Caco-2 (cell line): ENCODE measurements around the gene ACTR6. TPM values are rescaled to one million over a fixed set of nuclear protein-coding genes. Genes with fewer than 3 reads are reported as not detected.

Experiments
- BruUV-seq: library from RNA; stranded (reverse); fragments of 400-500 nt; replicated peaks from 2 replicates; lab custom pipeline; 2021; lab: Mats Ljungman, UMichigan
- CTCF ChIA-PET: fragments of 300-600 bp; sonication (Branson Sonifier 250); formaldehyde crosslinking; loops from one replicate; lab custom pipeline; 2022; ENCODE audit warnings: antibody characterized with exemption; lab: Charles Lee
- POLR2A ChIA-PET: fragments of 300-600 bp; sonication (Branson Sonifier 250); formaldehyde crosslinking; loops from one replicate; lab custom pipeline; 2022; ENCODE audit warnings: antibody characterized with exemption; lab: Charles Lee
- DNase-seq, 2 experiments: peaks; one replicate each; pipeline versions ENCODE4 v3.0.0 to v3.0.0-alpha.2; 2020 to 2022
- H3K27me3 ChIP-seq: replicated peaks from 2 replicates; pipeline ENCODE4 v1.6.0; 2011; ENCODE audit warnings: low read length; ENCODE audit not compliant: control insufficient read depth, insufficient read depth
- H3K36me3 ChIP-seq: 2 replicates; pipeline ENCODE4 v1.5.1; 2011; ENCODE audit warnings: low read length; ENCODE audit not compliant: control insufficient read depth, insufficient read depth
- H3K4me1 ChIP-seq: fragments of 250-450 bp; sonication (Bioruptor Pico); 2 replicates; pipeline ENCODE4 v1.5.1; 2020; ENCODE audit warnings: mild to moderate bottlenecking
- H3K4me3 ChIP-seq: 2 replicates; pipeline ENCODE4 v1.5.1; 2011; ENCODE audit warnings: low read depth, mild to moderate bottlenecking, control low read depth, low read length
- H3K9me3 ChIP-seq: fragments of 250-450 bp; sonication (Bioruptor Pico); 2 replicates; pipeline ENCODE4 v1.5.1; 2020; ENCODE audit warnings: mild to moderate bottlenecking, moderate library complexity
- H3K27ac Mint-ChIP-seq: one replicate; pipeline ENCODE4 v1.8.0; 2022; ENCODE audit warnings: mixed read lengths; ENCODE audit not compliant: unreplicated experiment
- H3K27me3 Mint-ChIP-seq: one replicate; pipeline ENCODE4 v1.8.0; 2022; ENCODE audit warnings: mixed read lengths; ENCODE audit not compliant: insufficient read depth, unreplicated experiment
- H3K36me3 Mint-ChIP-seq: one replicate; pipeline ENCODE4 v1.8.0; 2022; ENCODE audit warnings: mild to moderate bottlenecking, mixed read lengths; ENCODE audit not compliant: insufficient read depth, unreplicated experiment
- H3K4me1 Mint-ChIP-seq: one replicate; pipeline ENCODE4 v1.8.0; 2022; ENCODE audit warnings: low read depth, mixed read lengths; ENCODE audit not compliant: unreplicated experiment
- H3K4me3 Mint-ChIP-seq: one replicate; pipeline ENCODE4 v1.8.0; 2022; ENCODE audit warnings: mild to moderate bottlenecking, moderate library complexity, mixed read lengths; ENCODE audit not compliant: unreplicated experiment
- H3K9me3 Mint-ChIP-seq: one replicate; pipeline ENCODE4 v1.8.0; 2022; ENCODE audit warnings: mixed read lengths; ENCODE audit not compliant: unreplicated experiment
- intact Hi-C: fragments of 100-400 bp; cut with micrococcal nuclease; formaldehyde crosslinking; loops from one replicate; pipeline ENCODE4 v1.10.0; 2022; ENCODE audit not compliant: unreplicated experiment
- total RNA-seq: library from RNA; stranded (reverse); gene quantifications from 2 replicates; pipeline ENCODE4 v1.2.3, GENCODE V29; 2022
- TF ChIP-seq, protein P1 (sequence below), 2 experiments: fragments of 200-600 bp in 1 of 2; IDR thresholded peaks; 1 replicate in 1 of 2; 2 replicates in 1 of 2; pipeline versions ENCODE4 v1.5.1 to v1.8.0; 2011 to 2022; ENCODE audit warnings: antibody characterized with exemption in 1 of 2, control low read depth in 1 of 2, inconsistent platforms in 1 of 2, low read depth in 1 of 2, low read length in 1 of 2, mild to moderate bottlenecking in 1 of 2, moderate library complexity in 1 of 2; ENCODE audit not compliant: insufficient read depth in 1 of 2, severe bottlenecking in 1 of 2, unreplicated experiment in 1 of 2

The ACTR6 gene
- total RNA-seq, 1 experiment from 2014 or later = 26.0 TPM

DNA sequence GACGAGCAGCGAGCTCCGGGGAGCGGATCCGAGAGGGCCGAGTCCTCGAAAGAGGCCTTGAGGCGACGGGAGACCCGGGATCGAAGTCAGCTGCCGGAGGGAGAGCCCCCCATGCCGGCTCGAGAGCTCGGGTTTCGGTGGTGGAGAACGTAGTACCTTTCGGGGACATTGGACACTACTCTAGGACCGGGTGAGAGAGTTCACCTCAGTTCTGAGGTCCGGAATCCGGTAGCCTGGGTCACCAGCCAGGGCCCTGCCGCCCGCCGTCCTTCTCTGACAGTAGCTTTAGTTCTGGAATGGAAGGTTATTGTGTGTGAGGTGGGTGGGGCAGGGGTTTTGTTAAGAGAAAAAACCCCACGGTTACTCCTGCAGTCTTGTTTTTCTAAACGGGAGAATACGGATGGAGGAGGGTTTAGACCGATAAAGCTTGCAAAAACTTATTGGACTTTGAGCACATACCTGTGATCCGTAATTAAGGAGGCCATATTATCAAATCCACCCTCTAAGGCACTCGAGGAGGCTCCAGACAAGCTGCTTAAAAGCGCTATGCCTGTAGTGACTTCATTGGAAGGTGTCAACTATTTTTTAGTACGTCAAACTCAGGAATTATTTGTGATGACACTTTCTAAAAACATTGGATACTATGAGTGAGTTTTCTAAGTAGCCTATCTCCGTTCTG lies 67.1 kb downstream of the ACTR6 start:
- TF ChIP-seq, protein P1, sequence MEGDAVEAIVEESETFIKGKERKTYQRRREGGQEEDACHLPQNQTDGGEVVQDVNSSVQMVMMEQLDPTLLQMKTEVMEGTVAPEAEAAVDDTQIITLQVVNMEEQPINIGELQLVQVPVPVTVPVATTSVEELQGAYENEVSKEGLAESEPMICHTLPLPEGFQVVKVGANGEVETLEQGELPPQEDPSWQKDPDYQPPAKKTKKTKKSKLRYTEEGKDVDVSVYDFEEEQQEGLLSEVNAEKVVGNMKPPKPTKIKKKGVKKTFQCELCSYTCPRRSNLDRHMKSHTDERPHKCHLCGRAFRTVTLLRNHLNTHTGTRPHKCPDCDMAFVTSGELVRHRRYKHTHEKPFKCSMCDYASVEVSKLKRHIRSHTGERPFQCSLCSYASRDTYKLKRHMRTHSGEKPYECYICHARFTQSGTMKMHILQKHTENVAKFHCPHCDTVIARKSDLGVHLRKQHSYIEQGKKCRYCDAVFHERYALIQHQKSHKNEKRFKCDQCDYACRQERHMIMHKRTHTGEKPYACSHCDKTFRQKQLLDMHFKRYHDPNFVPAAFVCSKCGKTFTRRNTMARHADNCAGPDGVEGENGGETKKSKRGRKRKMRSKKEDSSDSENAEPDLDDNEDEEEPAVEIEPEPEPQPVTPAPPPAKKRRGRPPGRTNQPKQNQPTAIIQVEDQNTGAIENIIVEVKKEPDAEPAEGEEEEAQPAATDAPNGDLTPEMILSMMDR (IDR thresholded peaks at IDR 0.05; ENCODE audit: insufficient read depth in 1 of 2, low read depth in 1 of 2, low read length in 1 of 2, severe bottlenecking in 1 of 2, unreplicated experiment in 1 of 2) = no peak
- ChIA-PET CTCF (interaction anchor here (0.6 to 1.4 kb wide), 4 partner anchors 12 to 316 kb away, joined by 3 to 11 read pairs (median 4); no protein-coding TSS in a partner anchor), POLR2A (interaction anchor here (0.6 to 2.4 kb wide), 4 partner anchors 12 to 54 kb away, joined by 3 to 23 read pairs (median 4); no protein-coding TSS in a partner anchor)
- no TSS peak for BruUV-seq
- no peaks in the 10 kb centered on the region for H3K9me3 ChIP-seq
- H3K4me3 Mint-ChIP-seq = peak overlapping the region; percentile 99
- DNase-seq = no peak
- intact Hi-C loops = loop anchor here (1.0 to 2.0 kb wide), 4 partner anchors 12 to 67 kb away; partner anchors contain the start of gene ACTR6
- peak overlapping the region; percentile 98 for H3K27ac Mint-ChIP-seq
- peaks cover 16% of the 10 kb centered on the region for H3K4me1 Mint-ChIP-seq
- no peaks in the 10 kb centered on the region for H3K36me3 ChIP-seq
- peak overlapping the region; percentile 76 for H3K4me3 ChIP-seq
- H3K36me3 Mint-ChIP-seq = peaks cover 8% of the 10 kb centered on the region
- no peaks in the 10 kb centered on the region for H3K9me3 Mint-ChIP-seq
- peaks cover 8% of the 10 kb centered on the region for H3K4me1 ChIP-seq
- H3K27me3 Mint-ChIP-seq = no peaks in the 10 kb centered on the region
- no peaks in the 10 kb centered on the region for H3K27me3 ChIP-seq

DNA sequence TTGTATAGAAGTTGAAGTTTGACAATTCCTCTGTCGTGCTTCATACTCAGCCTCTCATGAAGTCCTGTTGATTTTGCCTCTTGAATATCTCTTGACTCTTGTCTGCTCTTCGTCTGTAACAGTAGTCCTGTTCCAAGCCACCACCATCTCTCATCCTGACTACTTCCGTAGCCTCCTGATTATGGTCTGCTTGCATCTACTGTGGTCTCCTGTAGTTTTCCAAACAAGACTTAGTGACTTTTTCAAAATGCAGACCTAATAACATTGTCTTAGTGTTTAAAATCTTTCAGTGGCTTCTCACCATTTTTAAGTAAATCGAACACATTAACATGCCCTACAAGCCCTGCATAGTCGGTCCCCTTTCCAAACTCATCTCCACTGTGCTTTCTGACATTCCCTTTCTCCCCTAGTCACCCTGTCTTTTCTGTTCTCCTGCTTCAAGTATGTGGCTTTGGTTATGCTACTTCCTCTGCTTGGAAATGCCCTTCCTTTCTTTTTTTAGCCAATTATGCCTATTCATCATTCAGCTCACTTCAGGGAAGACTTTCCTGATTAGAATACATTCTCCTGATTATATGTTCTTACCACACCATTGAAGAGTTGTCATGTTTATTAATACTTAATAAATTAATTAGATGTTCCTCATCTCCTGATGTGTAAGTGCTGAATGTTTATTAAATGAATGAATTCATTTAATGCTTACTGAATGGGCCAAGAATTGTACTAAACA lies 68.4 kb downstream of the ACTR6 start:
- intact Hi-C loops = no loop called here
- DNase-seq = no peak
- Histone ChIP-seq H3K36me3 (no peaks in the 10 kb centered on the region), H3K4me1 (peaks cover 8% of the 10 kb centered on the region), H3K9me3 (no peaks in the 10 kb centered on the region), H3K4me3 (peak overlapping the region; percentile 76), H3K27me3 (no peaks in the 10 kb centered on the region)
- BruUV-seq = no TSS peak
- Mint-ChIP-seq H3K27me3 (no peaks in the 10 kb centered on the region), H3K4me3 (peak overlapping the region; percentile 99), H3K36me3 (peaks cover 8% of the 10 kb centered on the region), H3K9me3 (no peaks in the 10 kb centered on the region), H3K4me1 (peaks cover 16% of the 10 kb centered on the region), H3K27ac (peak overlapping the region; percentile 42)
- TF ChIP-seq, protein P1 (IDR thresholded peaks at IDR 0.05; ENCODE audit: insufficient read depth in 1 of 2, low read depth in 1 of 2, low read length in 1 of 2, severe bottlenecking in 1 of 2, unreplicated experiment in 1 of 2) = no peak
- POLR2A ChIA-PET = no interaction called here
- CTCF ChIA-PET = no interaction called here

DNA sequence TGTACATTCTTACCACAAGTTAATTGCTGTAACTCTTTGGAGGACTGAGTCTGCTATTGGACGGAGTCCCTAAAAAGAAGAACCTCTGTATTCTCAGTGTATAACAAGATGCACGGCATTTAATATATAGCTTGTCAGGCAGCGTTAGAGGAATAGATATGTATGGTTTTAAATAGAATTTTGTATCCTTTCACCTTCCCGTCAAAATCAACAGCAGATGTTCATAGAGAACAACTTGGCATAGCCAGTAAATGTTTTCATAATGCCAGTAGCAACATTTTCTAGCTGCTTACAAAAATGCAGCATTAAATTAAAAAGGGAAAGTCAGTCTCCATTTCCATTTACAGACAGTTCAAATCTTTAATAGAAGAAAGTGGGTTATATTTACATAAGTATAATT lies 73.2 kb downstream of the ACTR6 start:
- no peaks in the 10 kb centered on the region for H3K27me3 ChIP-seq
- no peaks in the 10 kb centered on the region for H3K9me3 ChIP-seq
- H3K36me3 ChIP-seq = no peaks in the 10 kb centered on the region
- H3K4me1 ChIP-seq = peaks cover 10% of the 10 kb centered on the region
- POLR2A ChIA-PET = no interaction called here
- no peaks in the 10 kb centered on the region for H3K36me3 Mint-ChIP-seq
- BruUV-seq = no TSS peak
- H3K9me3 Mint-ChIP-seq = no peaks in the 10 kb centered on the region
- H3K27ac Mint-ChIP-seq = no peak overlapping the region
- TF ChIP-seq, protein P1 (IDR thresholded peaks at IDR 0.05; ENCODE audit: insufficient read depth in 1 of 2, low read depth in 1 of 2, low read length in 1 of 2, severe bottlenecking in 1 of 2, unreplicated experiment in 1 of 2) = no peak
- H3K4me3 ChIP-seq = no peak overlapping the region
- peaks cover 8% of the 10 kb centered on the region for H3K4me1 Mint-ChIP-seq
- H3K4me3 Mint-ChIP-seq = no peak overlapping the region
- CTCF ChIA-PET = no interaction called here
- intact Hi-C loops = no loop called here
- DNase-seq = no peak
- no peaks in the 10 kb centered on the region for H3K27me3 Mint-ChIP-seq
